OCI-LY7 (cell line): ENCODE results near the gene OSBPL1A.

Source experiments
- EZH2phosphoT487 ChIP-seq: fragments of 200-600 bp; sonication (generic); IDR thresholded peaks from 2 replicates; pipeline ENCODE4 v1.6.1; 2018; ENCODE audit warnings: low read depth, borderline replicate concordance, mild to moderate bottlenecking, mixed run types, antibody characterized with exemption, low read length, moderate library complexity, mixed read lengths
- TF ChIP-seq, protein P1 (sequence below): fragments of 200-600 bp; sonication (generic); conservative IDR thresholded peaks from 2 replicates; pipeline ENCODE4 v1.5.1; 2014; ENCODE audit warnings: mild to moderate bottlenecking, antibody characterized with exemption, low read length, moderate library complexity, mixed read lengths

DNA sequence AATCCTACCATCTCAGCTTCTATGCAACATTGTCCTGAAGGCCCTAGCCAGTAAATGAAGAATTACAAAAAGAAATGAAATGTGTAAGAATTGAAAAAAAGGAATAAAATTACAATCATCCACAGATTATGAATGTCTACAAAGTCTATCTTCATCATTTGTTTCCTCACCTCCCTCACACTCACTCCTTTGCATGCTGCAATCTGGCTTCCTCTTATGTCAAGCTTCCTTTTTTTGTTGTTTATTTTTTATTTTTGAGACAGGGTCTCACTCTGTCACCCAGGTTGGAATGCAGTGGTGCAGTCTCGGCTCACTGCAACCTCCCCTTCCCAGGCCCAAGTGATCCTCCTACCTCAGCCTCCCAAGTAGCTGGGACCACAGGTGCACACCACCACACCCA lies 129.7 kb downstream of the OSBPL1A start:
- TF ChIP-seq, protein P1, sequence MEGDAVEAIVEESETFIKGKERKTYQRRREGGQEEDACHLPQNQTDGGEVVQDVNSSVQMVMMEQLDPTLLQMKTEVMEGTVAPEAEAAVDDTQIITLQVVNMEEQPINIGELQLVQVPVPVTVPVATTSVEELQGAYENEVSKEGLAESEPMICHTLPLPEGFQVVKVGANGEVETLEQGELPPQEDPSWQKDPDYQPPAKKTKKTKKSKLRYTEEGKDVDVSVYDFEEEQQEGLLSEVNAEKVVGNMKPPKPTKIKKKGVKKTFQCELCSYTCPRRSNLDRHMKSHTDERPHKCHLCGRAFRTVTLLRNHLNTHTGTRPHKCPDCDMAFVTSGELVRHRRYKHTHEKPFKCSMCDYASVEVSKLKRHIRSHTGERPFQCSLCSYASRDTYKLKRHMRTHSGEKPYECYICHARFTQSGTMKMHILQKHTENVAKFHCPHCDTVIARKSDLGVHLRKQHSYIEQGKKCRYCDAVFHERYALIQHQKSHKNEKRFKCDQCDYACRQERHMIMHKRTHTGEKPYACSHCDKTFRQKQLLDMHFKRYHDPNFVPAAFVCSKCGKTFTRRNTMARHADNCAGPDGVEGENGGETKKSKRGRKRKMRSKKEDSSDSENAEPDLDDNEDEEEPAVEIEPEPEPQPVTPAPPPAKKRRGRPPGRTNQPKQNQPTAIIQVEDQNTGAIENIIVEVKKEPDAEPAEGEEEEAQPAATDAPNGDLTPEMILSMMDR = no peak
- TF ChIP-seq EZH2phosphoT487 = no peak
